Esophagus squamous epithelium (tissue), 4 donors: ENCODE measurements around the gene KLHDC10.
"Not testable (repeated sequence)": the region's sequence is repeated elsewhere in the genome, so short reads cannot be mapped to it uniquely, and the experiment has no call there.

Source experiments
- CTCF ChIP-seq, 6 experiments: fragments of 450-650 bp in 4 of 6; fragments of 200-600 bp in 2 of 6; sonication (generic) in 2 of 6; IDR thresholded peaks; one replicate each; pipeline ENCODE4 v1.5.1; 2016 to 2019; ENCODE audit warnings: antibody characterized with exemption in 6 of 6, mild to moderate bottlenecking in 4 of 6, moderate library complexity in 4 of 6
- POLR2A ChIP-seq, 4 donors: fragments of 450-650 bp; IDR thresholded peaks; one replicate each; pipeline ENCODE4 v1.6.1; 2017; ENCODE audit warnings: antibody characterized with exemption in 4 of 4, mild to moderate bottlenecking in 4 of 4, moderate library complexity in 3 of 4

- not testable (repeated sequence) for TF ChIP-seq CTCF, POLR2A (IDR thresholded peaks at IDR 0.05)
These were observed 13.2 kb downstream of the KLHDC10 start for GRCh38 chr7:130083497-130083896.
